ENCODE measurements around the gene GNG14.
"Not testable (repeated sequence)": the region's sequence is repeated elsewhere in the genome, so short reads cannot be mapped to it uniquely, and the experiment has no call there.

Gene GNG14

GRCh38 chr19:12696366-12697335, 8.9 kb downstream of the GNG14 start, which contains the start of gene FBXW9:
TSS of gene FBXW9 (minus strand) at chr19:12696631. CDS start at chr19:12696581, 50 bp downstream.
- peak; percentile 98 for DNase-seq

- not testable (repeated sequence) for DNase-seq
Measured at GRCh38 chr19:12697425-12697824, 9.6 kb downstream of the GNG14 start.

GRCh38 chr19:12698138-12698537, 10.3 kb downstream of the GNG14 start:
- DNase-seq, result no peak

- no peak for DNase-seq
Measured at GRCh38 chr19:12701596-12702282, 13.9 kb downstream of the GNG14 start.

GRCh38 chr19:12703046-12703445, 15.2 kb downstream of the GNG14 start:
- no peak for DNase-seq

GRCh38 chr19:12705169-12705568, 17.4 kb downstream of the GNG14 start:
- DNase-seq, result no peak

GRCh38 chr19:12705654-12706331, 18.0 kb downstream of the GNG14 start:
- no peak for DNase-seq

- no peak for DNase-seq
Measured at GRCh38 chr19:12706332-12706718, 18.5 kb downstream of the GNG14 start.

- DNase-seq, result no peak
Measured at GRCh38 chr19:12708641-12709040, 20.8 kb downstream of the GNG14 start.

GRCh38 chr19:12711187-12711586, 23.4 kb downstream of the GNG14 start:
- DNase-seq, result no peak

- DNase-seq, result peak; percentile 33
Measured at GRCh38 chr19:12712077-12712476, 24.3 kb downstream of the GNG14 start.

GRCh38 chr19:12713304-12713703, 25.5 kb downstream of the GNG14 start:
- not testable (repeated sequence) for DNase-seq

- no peak for DNase-seq
Measured at GRCh38 chr19:12715102-12715501, 27.3 kb downstream of the GNG14 start.

- no peak for DNase-seq
Measured at GRCh38 chr19:12715929-12716328, 28.1 kb downstream of the GNG14 start.

GRCh38 chr19:12720296-12720695, 32.5 kb downstream of the GNG14 start:
- DNase-seq, result no peak

GRCh38 chr19:12720851-12721655, 33.3 kb downstream of the GNG14 start:
- DNase-seq, result peak; percentile 34

- DNase-seq, result peak; percentile 64
Measured at GRCh38 chr19:12721656-12722565, 34.1 kb downstream of the GNG14 start.

GRCh38 chr19:12722566-12723380, 35.0 kb downstream of the GNG14 start:
- peak; percentile 85 for DNase-seq

GRCh38 chr19:12723381-12723640, 35.5 kb downstream of the GNG14 start:
- DNase-seq, result no peak

- peak; percentile 67 for DNase-seq
Measured at GRCh38 chr19:12723641-12724426, 36.0 kb downstream of the GNG14 start, which contains the start of gene TNPO2. TSS of gene TNPO2 (minus strand) at chr19:12723932. CDS start at chr19:12720977, 2,955 bp downstream.

All from activated T-cell treated with anti-CD3 and anti-CD28 coated beads, Interleukin-2, amount 50 U/mL, for 1 hour (primary cell).